Measurements from ENCODE around the gene MORN1.

DNA sequence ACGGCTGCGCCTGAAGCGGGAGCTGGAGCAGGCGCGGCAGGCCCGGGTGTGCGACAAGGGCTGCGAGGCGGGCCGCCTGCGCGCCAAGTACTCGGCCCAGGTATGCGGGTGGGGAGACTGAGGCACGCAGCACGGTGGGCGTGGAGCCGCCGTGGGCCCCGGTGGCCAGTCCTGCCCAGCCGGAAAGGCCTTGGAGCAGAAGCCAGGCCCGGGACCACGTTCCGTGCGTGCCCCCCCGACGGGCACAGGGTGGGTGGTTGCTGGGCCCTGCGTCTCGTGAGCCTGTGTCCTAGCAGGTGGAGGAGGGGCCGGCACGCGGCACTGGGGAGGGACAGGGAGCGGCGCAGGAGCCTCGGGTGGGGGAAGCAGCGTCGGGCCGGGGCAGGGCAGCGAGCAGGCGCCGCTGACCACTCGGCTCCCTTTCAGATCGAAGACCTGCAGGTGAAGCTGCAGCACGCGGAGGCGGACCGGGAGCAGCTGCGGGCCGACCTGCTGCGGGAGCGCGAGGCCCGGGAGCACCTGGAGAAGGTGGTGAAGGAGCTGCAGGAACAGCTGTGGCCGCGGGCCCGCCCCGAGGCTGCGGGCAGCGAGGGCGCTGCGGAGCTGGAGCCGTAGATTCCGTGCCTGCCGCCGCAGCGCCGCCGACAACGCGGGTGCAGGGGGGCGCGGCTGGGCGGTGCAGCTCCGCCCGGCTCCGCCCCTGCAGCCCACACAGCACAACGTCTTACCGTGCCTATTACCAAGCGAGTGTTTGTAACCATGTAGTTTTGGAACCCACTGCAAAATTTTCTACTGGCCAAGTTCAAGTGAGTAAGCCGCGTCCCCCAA, 85.0 kb downstream of the MORN1 start:
- TF ChIP-seq CTCF (IDR thresholded peaks at IDR 0.05; ENCODE audit: poor library complexity) (no peak), EZH2phosphoT487 (IDR thresholded peaks at IDR 0.05; ENCODE audit: low read depth, severe bottlenecking, unreplicated experiment) (no peak), EZH2 (IDR thresholded peaks at IDR 0.05; ENCODE audit: borderline replicate concordance) (no peak)

Data from hepatocyte (in vitro differentiated cells).